Measurements from ENCODE around the gene CSAD. TPM values are rescaled to one million over a fixed set of nuclear protein-coding genes. Genes with fewer than 3 reads are reported as not detected.

CSAD gene
- total and polyA plus RNA-seq, 2 of the 13 experiments (the other 11 are each of a cell fraction or from before 2014, with no cell fraction given), result 7.2 to 23.5 TPM

DNA sequence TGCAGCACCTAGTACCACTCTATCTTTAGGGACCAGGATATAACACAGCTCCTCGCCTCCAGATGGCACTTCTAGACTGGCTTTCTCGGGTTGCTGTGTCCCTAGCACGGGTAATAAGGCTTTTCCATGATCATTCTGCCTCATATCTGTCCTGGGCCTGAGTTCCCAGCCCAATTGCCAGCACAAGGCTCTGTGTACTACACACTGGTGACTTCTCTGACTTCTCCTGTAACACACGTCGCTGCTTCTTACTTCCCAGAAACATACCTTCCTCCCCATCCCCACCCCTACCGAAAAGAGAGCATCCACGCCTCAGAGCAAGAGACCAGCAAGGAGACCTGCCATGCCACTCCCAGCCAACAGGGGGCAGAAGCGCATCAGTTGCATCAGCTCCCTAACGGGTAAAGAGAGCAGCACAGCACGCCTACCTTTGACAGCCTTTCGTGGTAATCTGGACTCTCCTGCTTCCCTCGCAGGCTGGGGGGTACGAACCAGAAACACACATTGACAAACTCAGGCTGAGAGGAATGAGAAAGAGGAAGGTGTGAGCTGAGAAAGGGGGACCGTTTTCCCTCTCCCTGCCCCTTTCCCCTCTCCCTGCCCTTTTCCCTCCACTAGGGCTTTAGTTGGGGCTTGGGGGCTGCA, 21.4 kb downstream of the CSAD start (continued):
- TF ChIP-seq ZNF121 (CRISPR knock-in tag; IDR thresholded peaks at IDR 0.05) (no peak), ZNF136 (CRISPR knock-in tag; IDR thresholded peaks at IDR 0.05; ENCODE audit: low read depth) (no peak), UBTF (CRISPR knock-in tag; IDR thresholded peaks at IDR 0.05) (0 out of 2 replicates have a peak, but pooled peaks have one; percentile 40), PATZ1 (CRISPR knock-in tag; IDR thresholded peaks at IDR 0.05) (peak; percentile 40), ETV6 (CRISPR knock-in tag; conservative IDR thresholded peaks at IDR 0.05) (peak; percentile 70; the same call in 1 of the 2 replicates), NR2F6 (IDR thresholded peaks at IDR 0.05) (no peak), NR2F6 (CRISPR knock-in tag; IDR thresholded peaks at IDR 0.05) (peak; percentile 49; the same call in 1 of the 2 replicates), ZBTB42 (CRISPR knock-in tag; IDR thresholded peaks at IDR 0.05) (no peak), ZNF33B (CRISPR knock-in tag; IDR thresholded peaks at IDR 0.05) (no peak), IRF2 (CRISPR knock-in tag; IDR thresholded peaks at IDR 0.05) (peak; percentile 56; the same call in 1 of the 2 replicates), ZBTB38 (CRISPR knock-in tag; IDR thresholded peaks at IDR 0.05) (no peak)
- TF ChIP-seq, protein P1, sequence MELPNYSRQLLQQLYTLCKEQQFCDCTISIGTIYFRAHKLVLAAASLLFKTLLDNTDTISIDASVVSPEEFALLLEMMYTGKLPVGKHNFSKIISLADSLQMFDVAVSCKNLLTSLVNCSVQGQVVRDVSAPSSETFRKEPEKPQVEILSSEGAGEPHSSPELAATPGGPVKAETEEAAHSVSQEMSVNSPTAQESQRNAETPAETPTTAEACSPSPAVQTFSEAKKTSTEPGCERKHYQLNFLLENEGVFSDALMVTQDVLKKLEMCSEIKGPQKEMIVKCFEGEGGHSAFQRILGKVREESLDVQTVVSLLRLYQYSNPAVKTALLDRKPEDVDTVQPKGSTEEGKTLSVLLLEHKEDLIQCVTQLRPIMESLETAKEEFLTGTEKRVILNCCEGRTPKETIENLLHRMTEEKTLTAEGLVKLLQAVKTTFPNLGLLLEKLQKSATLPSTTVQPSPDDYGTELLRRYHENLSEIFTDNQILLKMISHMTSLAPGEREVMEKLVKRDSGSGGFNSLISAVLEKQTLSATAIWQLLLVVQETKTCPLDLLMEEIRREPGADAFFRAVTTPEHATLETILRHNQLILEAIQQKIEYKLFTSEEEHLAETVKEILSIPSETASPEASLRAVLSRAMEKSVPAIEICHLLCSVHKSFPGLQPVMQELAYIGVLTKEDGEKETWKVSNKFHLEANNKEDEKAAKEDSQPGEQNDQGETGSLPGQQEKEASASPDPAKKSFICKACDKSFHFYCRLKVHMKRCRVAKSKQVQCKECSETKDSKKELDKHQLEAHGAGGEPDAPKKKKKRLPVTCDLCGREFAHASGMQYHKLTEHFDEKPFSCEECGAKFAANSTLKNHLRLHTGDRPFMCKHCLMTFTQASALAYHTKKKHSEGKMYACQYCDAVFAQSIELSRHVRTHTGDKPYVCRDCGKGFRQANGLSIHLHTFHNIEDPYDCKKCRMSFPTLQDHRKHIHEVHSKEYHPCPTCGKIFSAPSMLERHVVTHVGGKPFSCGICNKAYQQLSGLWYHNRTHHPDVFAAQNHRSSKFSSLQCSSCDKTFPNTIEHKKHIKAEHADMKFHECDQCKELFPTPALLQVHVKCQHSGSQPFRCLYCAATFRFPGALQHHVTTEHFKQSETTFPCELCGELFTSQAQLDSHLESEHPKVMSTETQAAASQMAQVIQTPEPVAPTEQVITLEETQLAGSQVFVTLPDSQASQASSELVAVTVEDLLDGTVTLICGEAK (IDR thresholded peaks at IDR 0.05), result no peak
- TF ChIP-seq, protein P1 (CRISPR knock-in tag; IDR thresholded peaks at IDR 0.05), result no peak
- TF ChIP-seq, protein P2, sequence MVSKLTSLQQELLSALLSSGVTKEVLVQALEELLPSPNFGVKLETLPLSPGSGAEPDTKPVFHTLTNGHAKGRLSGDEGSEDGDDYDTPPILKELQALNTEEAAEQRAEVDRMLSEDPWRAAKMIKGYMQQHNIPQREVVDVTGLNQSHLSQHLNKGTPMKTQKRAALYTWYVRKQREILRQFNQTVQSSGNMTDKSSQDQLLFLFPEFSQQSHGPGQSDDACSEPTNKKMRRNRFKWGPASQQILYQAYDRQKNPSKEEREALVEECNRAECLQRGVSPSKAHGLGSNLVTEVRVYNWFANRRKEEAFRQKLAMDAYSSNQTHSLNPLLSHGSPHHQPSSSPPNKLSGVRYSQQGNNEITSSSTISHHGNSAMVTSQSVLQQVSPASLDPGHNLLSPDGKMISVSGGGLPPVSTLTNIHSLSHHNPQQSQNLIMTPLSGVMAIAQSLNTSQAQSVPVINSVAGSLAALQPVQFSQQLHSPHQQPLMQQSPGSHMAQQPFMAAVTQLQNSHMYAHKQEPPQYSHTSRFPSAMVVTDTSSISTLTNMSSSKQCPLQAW (CRISPR knock-in tag; IDR thresholded peaks at IDR 0.05), result peak; percentile 84

All from HepG2 (cell line).